SK-N-SH (cell line): ENCODE results near the gene COL25A1. TPM values are rescaled to one million over a fixed set of nuclear protein-coding genes. Genes with fewer than 3 reads are reported as not detected.

Experiments used
- CTCF ChIA-PET: fragments of 300-600, 350-600 bp; formaldehyde crosslinking; extraction: SDS; loops from one replicate; lab custom pipeline; 2021; lab: Yijun Ruan, JAX
- POLR2A ChIA-PET: fragments of 350-600 bp; sonication (Branson Sonifier 250); formaldehyde crosslinking; extraction: SDS; loops from one replicate; lab custom pipeline; 2020; ENCODE audit warnings: antibody characterized with exemption, inconsistent platforms; lab: Yijun Ruan, JAX
- DNase-seq: peaks from one replicate; pipeline ENCODE4 v3.0.0; 2012
- H2AFZ ChIP-seq: fragments of 200-600 bp; sonication (generic); 2 replicates; pipeline ENCODE4 v1.8.1; 2016; ENCODE audit warnings: antibody characterized with exemption, mild to moderate bottlenecking, low read depth
- H3F3A ChIP-seq: fragments of 200-600 bp; sonication (generic); replicated peaks from 2 replicates; pipeline ENCODE3; 2016; ENCODE audit warnings: antibody characterized with exemption, mild to moderate bottlenecking; ENCODE audit not compliant: insufficient read depth
- H3K27ac ChIP-seq, 2 experiments: fragments of 200-500 bp in 1 of 2; fragments of 200-600 bp in 1 of 2; sonication (Bioruptor generic) in 1 of 2; sonication (generic), shearing (Covaris generic) in 1 of 2; 2 replicates each; pipeline versions ENCODE4 v1.5.1 to v1.6.1; 2014 to 2016; ENCODE audit warnings: low read depth in 2 of 2, inconsistent platforms in 1 of 2, low read length in 1 of 2, mild to moderate bottlenecking in 1 of 2, mixed read lengths in 1 of 2
- H3K27me3 ChIP-seq: fragments of 200-600 bp; sonication (generic), shearing (Covaris generic); 2 replicates; pipeline ENCODE4 v1.6.1; 2016; ENCODE audit warnings: mixed run types; ENCODE audit not compliant: insufficient read depth
- H3K36me3 ChIP-seq, 2 experiments: fragments of 200-500 bp in 1 of 2; fragments of 200-600 bp in 1 of 2; sonication (Bioruptor generic) in 1 of 2; sonication (generic) in 1 of 2; replicated peaks in 1 of 2; 2 replicates each; pipeline versions ENCODE3 to v1.5.1; 2014 to 2016; ENCODE audit warnings: low read length in 1 of 2, mild to moderate bottlenecking in 1 of 2; ENCODE audit not compliant: insufficient read depth in 2 of 2, control insufficient read depth in 1 of 2
- H3K4me1 ChIP-seq, 2 experiments: fragments of 200-500 bp in 1 of 2; fragments of 200-600 bp in 1 of 2; sonication (Bioruptor generic) in 1 of 2; sonication (generic), shearing (Covaris generic) in 1 of 2; 2 replicates each; pipeline versions ENCODE4 v1.5.1 to v1.6.1; 2014 to 2016; ENCODE audit warnings: low read depth in 1 of 2, low read length in 1 of 2, mixed run types in 1 of 2; ENCODE audit not compliant: insufficient read depth in 2 of 2, control insufficient read depth in 1 of 2
- H3K4me2 ChIP-seq: fragments of 200-600 bp; sonication (generic), shearing (Covaris generic); 2 replicates; pipeline ENCODE4 v1.6.1; 2017; ENCODE audit warnings: mixed run types
- H3K4me3 ChIP-seq, 2 experiments: fragments of 200-500 bp in 1 of 2; fragments of 200-600 bp in 1 of 2; sonication (Bioruptor generic) in 1 of 2; sonication (generic), shearing (Covaris generic) in 1 of 2; 2 replicates each; pipeline versions ENCODE4 v1.5.1 to v1.8.1; 2014 to 2016; ENCODE audit warnings: low read depth in 2 of 2, inconsistent platforms in 1 of 2, low read length in 1 of 2, mild to moderate bottlenecking in 1 of 2, mixed read lengths in 1 of 2, moderate library complexity in 1 of 2
- H3K79me2 ChIP-seq: fragments of 200-600 bp; sonication (generic); 2 replicates; pipeline ENCODE4 v1.8.1; 2017; ENCODE audit warnings: mild to moderate bottlenecking; ENCODE audit not compliant: insufficient read depth
- H3K9ac ChIP-seq: fragments of 200-600 bp; sonication (generic); 2 replicates; pipeline ENCODE4 v1.6.1; 2017; ENCODE audit warnings: mixed run types
- H3K9me2 ChIP-seq: fragments of 200-600 bp; sonication (generic); 2 replicates; pipeline ENCODE4 v1.6.1; 2017; ENCODE audit warnings: mixed run types
- H3K9me3 ChIP-seq: fragments of 200-600 bp; sonication (generic); 2 replicates; pipeline ENCODE4 v1.6.1; 2017; ENCODE audit warnings: mixed run types, mild to moderate bottlenecking, moderate library complexity
- H4K20me1 ChIP-seq: fragments of 200-600 bp; sonication (generic); 2 replicates; pipeline ENCODE4 v1.6.1; 2017; ENCODE audit warnings: mild to moderate bottlenecking, mixed run types; ENCODE audit not compliant: insufficient read depth
- EP300 ChIP-seq, 2 experiments: IDR thresholded peaks; 2 replicates each; pipeline versions ENCODE4 v1.4.0 to v1.6.1; 2012; ENCODE audit warnings: borderline replicate concordance in 1 of 2, low read depth in 1 of 2, low read length in 1 of 2
- EZH2phosphoT487 ChIP-seq: fragments of 200-600 bp; sonication (generic); IDR thresholded peaks from 2 replicates; pipeline ENCODE4 v1.6.1; 2017; ENCODE audit warnings: low read depth, mixed run types, mild to moderate bottlenecking, antibody characterized with exemption, moderate library complexity, borderline replicate concordance
- FOSL2 ChIP-seq: IDR thresholded peaks from 2 replicates; pipeline ENCODE4 v1.4.0; 2012; ENCODE audit warnings: low read depth, mild to moderate bottlenecking, moderate library complexity, borderline replicate concordance
- FOXJ3 ChIP-seq: sonication (generic); formaldehyde crosslinking; IDR thresholded peaks from 2 replicates; pipeline ENCODE4 v1.5.1; 2020; ENCODE audit warnings: mild to moderate bottlenecking, missing genetic modification reagents
- FOXM1 ChIP-seq: IDR thresholded peaks from 2 replicates; pipeline ENCODE4 v1.4.0; 2012; ENCODE audit warnings: low read depth, mild to moderate bottlenecking
- GABPA ChIP-seq: IDR thresholded peaks from 2 replicates; pipeline ENCODE4 v1.4.0; 2012; ENCODE audit warnings: low read depth, mild to moderate bottlenecking
- GATA2 ChIP-seq: sonication (generic); formaldehyde crosslinking; IDR thresholded peaks from 2 replicates; pipeline ENCODE4 v1.5.0; 2020; ENCODE audit warnings: mild to moderate bottlenecking, missing genetic modification reagents
- MXI1 ChIP-seq: IDR thresholded peaks from 2 replicates; pipeline ENCODE4 v1.6.1; 2012; ENCODE audit warnings: mild to moderate bottlenecking, low read depth, low read length, improper control_type of control experiment
- NRF1 ChIP-seq: IDR thresholded peaks from 2 replicates; pipeline ENCODE4 v1.6.1; 2012; ENCODE audit warnings: low read depth, mild to moderate bottlenecking, low read length
- RAD21 ChIP-seq: IDR thresholded peaks from 2 replicates; pipeline ENCODE4 v1.6.1; 2012; ENCODE audit warnings: mild to moderate bottlenecking, low read length
- RCOR1 ChIP-seq: fragments of 150-350 bp; IDR thresholded peaks from 2 replicates; pipeline ENCODE4 v1.6.1; 2017; ENCODE audit warnings: antibody characterized with exemption, low read length
- RFX5 ChIP-seq: IDR thresholded peaks from 2 replicates; pipeline ENCODE4 v1.6.1; 2012; ENCODE audit warnings: mild to moderate bottlenecking, improper control_type of control experiment, low read length
- SIN3A ChIP-seq: IDR thresholded peaks from 2 replicates; pipeline ENCODE4 v1.6.1; 2012; ENCODE audit warnings: low read depth, mild to moderate bottlenecking, low read length, moderate library complexity, borderline replicate concordance
- SMC3 ChIP-seq: IDR thresholded peaks from 2 replicates; pipeline ENCODE4 v1.6.1; 2012; ENCODE audit warnings: low read depth, low read length, improper control_type of control experiment
- TAF1 ChIP-seq: IDR thresholded peaks from 2 replicates; pipeline ENCODE4 v1.6.1; 2012; ENCODE audit warnings: low read depth, mild to moderate bottlenecking, low read length, moderate library complexity, borderline replicate concordance
- TCF12 ChIP-seq: IDR thresholded peaks from 2 replicates; pipeline ENCODE4 v1.4.0; 2012
- USF1 ChIP-seq: IDR thresholded peaks from 2 replicates; pipeline ENCODE4 v1.4.0; 2012; ENCODE audit warnings: low read depth, borderline replicate concordance
- YY1 ChIP-seq: IDR thresholded peaks from 2 replicates; pipeline ENCODE4 v1.4.0; 2012; ENCODE audit warnings: low read depth, mild to moderate bottlenecking
- WGBS: methylation state at CpG from one replicate; pipeline ENCODE4 v1.1.6; 2017; ENCODE audit warnings: low lambda C conversion rate; 5-methylcytosine and 5-hydroxymethylcytosine counted together
- polyA plus RNA-seq, 3 experiments: library from polyadenylated mRNA; depleted of rRNA; stranded (reverse); fragments of >200 nt; gene quantifications; 2 replicates each; pipeline ENCODE4 v1.2.3, GENCODE V29; 2012
- TF ChIP-seq, protein P1 (sequence below): fragments of 200-600 bp; sonication (generic); IDR thresholded peaks from 2 replicates; pipeline ENCODE4 v1.6.1; 2017; ENCODE audit warnings: antibody characterized with exemption, mild to moderate bottlenecking, moderate library complexity
- TF ChIP-seq, protein P2 (sequence below): fragments of 150-350 bp; IDR thresholded peaks from 2 replicates; pipeline ENCODE4 v1.6.1; 2017; ENCODE audit warnings: antibody characterized with exemption, low read length, low read depth, borderline replicate concordance

The COL25A1 gene
- polyA plus RNA-seq, 1 of the 3 experiments (the other 2 are of a cell fraction), result not detected

DNA sequence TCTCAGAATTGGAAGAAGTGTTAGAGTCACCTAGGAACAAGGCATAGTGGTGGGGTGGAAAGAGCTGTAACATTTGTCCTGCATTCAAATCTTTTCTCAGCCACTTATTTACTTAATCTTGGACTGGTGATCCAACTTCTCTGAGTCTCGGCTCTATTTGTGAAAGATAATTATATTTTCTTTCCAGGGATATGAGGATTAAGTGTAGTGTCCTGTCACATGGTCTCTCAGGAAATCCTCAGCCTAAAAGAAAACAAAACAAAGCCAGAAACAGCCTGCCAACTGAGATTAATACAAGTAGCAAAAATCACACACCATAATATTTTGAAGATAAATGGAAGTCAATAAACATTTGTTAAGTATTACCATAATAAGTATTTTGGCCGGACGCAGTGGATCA lies 506.3 kb downstream of the COL25A1 start:
- TF ChIP-seq, protein P1, sequence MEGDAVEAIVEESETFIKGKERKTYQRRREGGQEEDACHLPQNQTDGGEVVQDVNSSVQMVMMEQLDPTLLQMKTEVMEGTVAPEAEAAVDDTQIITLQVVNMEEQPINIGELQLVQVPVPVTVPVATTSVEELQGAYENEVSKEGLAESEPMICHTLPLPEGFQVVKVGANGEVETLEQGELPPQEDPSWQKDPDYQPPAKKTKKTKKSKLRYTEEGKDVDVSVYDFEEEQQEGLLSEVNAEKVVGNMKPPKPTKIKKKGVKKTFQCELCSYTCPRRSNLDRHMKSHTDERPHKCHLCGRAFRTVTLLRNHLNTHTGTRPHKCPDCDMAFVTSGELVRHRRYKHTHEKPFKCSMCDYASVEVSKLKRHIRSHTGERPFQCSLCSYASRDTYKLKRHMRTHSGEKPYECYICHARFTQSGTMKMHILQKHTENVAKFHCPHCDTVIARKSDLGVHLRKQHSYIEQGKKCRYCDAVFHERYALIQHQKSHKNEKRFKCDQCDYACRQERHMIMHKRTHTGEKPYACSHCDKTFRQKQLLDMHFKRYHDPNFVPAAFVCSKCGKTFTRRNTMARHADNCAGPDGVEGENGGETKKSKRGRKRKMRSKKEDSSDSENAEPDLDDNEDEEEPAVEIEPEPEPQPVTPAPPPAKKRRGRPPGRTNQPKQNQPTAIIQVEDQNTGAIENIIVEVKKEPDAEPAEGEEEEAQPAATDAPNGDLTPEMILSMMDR, result no peak
- TF ChIP-seq, all 33 proteins: peak for 0
- H3K4me3 ChIP-seq, result no peak overlapping the region
- CTCF ChIA-PET, result no interaction called here
- H3K79me2 ChIP-seq, result no peaks in the 10 kb centered on the region
- WGBS, result 6% methylated on average over 3 of the region's 3 CpGs
- no peaks in the 10 kb centered on the region for H3K9me3 ChIP-seq
- H3K27me3 ChIP-seq, result no peaks in the 10 kb centered on the region; the same call in 1 of the 2 replicates
- H3F3A ChIP-seq, result no peaks in the 10 kb centered on the region
- no peaks in the 10 kb centered on the region for H3K4me1 ChIP-seq
- H3K36me3 ChIP-seq, result no peaks in the 10 kb centered on the region
- no peaks in the 10 kb centered on the region for H3K9me2 ChIP-seq
- no peak overlapping the region for H3K27ac ChIP-seq
- no peak overlapping the region for H3K9ac ChIP-seq
- no peaks in the 10 kb centered on the region for H4K20me1 ChIP-seq
- DNase-seq, result no peak
- no peak overlapping the region for H2AFZ ChIP-seq
- H3K4me2 ChIP-seq, result no peak overlapping the region
- POLR2A ChIA-PET, result no interaction called here

DNA sequence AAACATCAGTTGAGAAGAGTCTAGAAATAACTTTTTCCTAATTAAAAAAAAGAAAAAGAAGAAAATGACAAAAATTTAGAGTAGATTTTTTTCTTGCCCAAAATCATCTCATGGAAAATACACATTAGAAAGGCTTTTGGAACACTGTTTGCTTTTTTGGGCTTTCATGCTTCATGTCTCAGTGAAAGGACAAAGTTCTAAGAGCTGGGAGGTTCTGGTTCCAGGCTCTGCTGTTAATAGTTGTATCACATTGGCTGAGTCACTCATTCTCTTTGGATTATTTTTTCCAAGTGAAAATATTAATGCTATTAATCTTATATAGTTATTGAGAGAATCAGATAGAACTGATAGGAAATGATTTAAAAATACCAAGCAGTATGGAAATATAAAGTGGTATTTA lies 506.7 kb downstream of the COL25A1 start:
- ChIA-PET POLR2A (no interaction called here), CTCF (no interaction called here)
- no peaks in the 10 kb centered on the region for H4K20me1 ChIP-seq
- H3K27ac ChIP-seq, result no peak overlapping the region
- H3K4me2 ChIP-seq, result no peak overlapping the region
- no peaks in the 10 kb centered on the region for H3F3A ChIP-seq
- H3K79me2 ChIP-seq, result no peaks in the 10 kb centered on the region
- no peaks in the 10 kb centered on the region for H3K9me3 ChIP-seq
- DNase-seq, result no peak
- no peaks in the 10 kb centered on the region for H3K9me2 ChIP-seq
- no peak overlapping the region for H3K4me3 ChIP-seq
- no peaks in the 10 kb centered on the region for H3K36me3 ChIP-seq
- H3K9ac ChIP-seq, result no peak overlapping the region
- no peaks in the 10 kb centered on the region; the same call in 1 of the 2 replicates for H3K27me3 ChIP-seq
- H3K4me1 ChIP-seq, result no peaks in the 10 kb centered on the region
- TF ChIP-seq, protein P2, sequence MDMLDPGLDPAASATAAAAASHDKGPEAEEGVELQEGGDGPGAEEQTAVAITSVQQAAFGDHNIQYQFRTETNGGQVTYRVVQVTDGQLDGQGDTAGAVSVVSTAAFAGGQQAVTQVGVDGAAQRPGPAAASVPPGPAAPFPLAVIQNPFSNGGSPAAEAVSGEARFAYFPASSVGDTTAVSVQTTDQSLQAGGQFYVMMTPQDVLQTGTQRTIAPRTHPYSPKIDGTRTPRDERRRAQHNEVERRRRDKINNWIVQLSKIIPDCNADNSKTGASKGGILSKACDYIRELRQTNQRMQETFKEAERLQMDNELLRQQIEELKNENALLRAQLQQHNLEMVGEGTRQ, result no peak
- no peak for TF ChIP-seq YY1
- no peak for TF ChIP-seq NRF1
- no peak for TF ChIP-seq FOSL2
- TF ChIP-seq SMC3, result no peak
- TF ChIP-seq TCF12, result no peak
- no peak for TF ChIP-seq EP300 (IDR thresholded peaks at IDR 0.05; ENCODE audit: borderline replicate concordance in 1 of 2, low read depth in 1 of 2, low read length in 1 of 2)
- TF ChIP-seq MXI1, result no peak
- TF ChIP-seq GABPA, result no peak
- TF ChIP-seq USF1, result no peak
- TF ChIP-seq FOXJ3 (CRISPR knock-in tag), result no peak
- no peak for TF ChIP-seq TAF1
- TF ChIP-seq, protein P1, result no peak
- no peak for TF ChIP-seq SIN3A
- no peak for TF ChIP-seq FOXM1
- TF ChIP-seq RFX5, result no peak
- TF ChIP-seq GATA2 (CRISPR knock-in tag), result no peak
- TF ChIP-seq RCOR1, result no peak
- no peak for TF ChIP-seq RAD21
- no peak for TF ChIP-seq EZH2phosphoT487
- no peak overlapping the region for H2AFZ ChIP-seq
